H4 (cell line): ENCODE results near the gene MYH13. TPM values are rescaled to one million over a fixed set of nuclear protein-coding genes. Genes with fewer than 3 reads are reported as not detected.

Experiments used
- DNase-seq: peaks from one replicate; pipeline ENCODE4 v3.0.0-alpha.2; 2015; ENCODE audit warnings: low spot score
- total RNA-seq: library from RNA; depleted of rRNA; stranded (reverse); fragments of >200 nt; shearing (Covaris generic); gene quantifications from 2 replicates; pipeline ENCODE4 v1.2.3, GENCODE V29; 2014

The MYH13 gene
- total RNA-seq, 1 experiment from 2014 or later = not detected

- no peak for DNase-seq
Observed at GRCh38 chr17:10344816-10345215, 28.0 kb downstream of the MYH13 start.

GRCh38 chr17:10339051-10339450, 33.8 kb downstream of the MYH13 start:
- DNase-seq = no peak

- peak; percentile 20 for DNase-seq
Observed at GRCh38 chr17:10337976-10338375, 34.8 kb downstream of the MYH13 start.

GRCh38 chr17:10337136-10337535, 35.7 kb downstream of the MYH13 start:
- no peak for DNase-seq

GRCh38 chr17:10336393-10336792, 36.4 kb downstream of the MYH13 start:
- DNase-seq = no peak

- no peak for DNase-seq
Observed at GRCh38 chr17:10332515-10332914, 40.3 kb downstream of the MYH13 start.

GRCh38 chr17:10328971-10329923, 43.6 kb downstream of the MYH13 start:
- DNase-seq = no peak

GRCh38 chr17:10328206-10328605, 44.6 kb downstream of the MYH13 start:
- DNase-seq = no peak

GRCh38 chr17:10327640-10328039, 45.2 kb downstream of the MYH13 start:
- peak; percentile 60 for DNase-seq

- no peak for DNase-seq
Observed at GRCh38 chr17:10325031-10325695, 47.6 kb downstream of the MYH13 start.

- no peak for DNase-seq
Observed at GRCh38 chr17:10323812-10324610, 48.8 kb downstream of the MYH13 start.

- DNase-seq = no peak
Observed at GRCh38 chr17:10318535-10318934, 54.3 kb downstream of the MYH13 start.

GRCh38 chr17:10317543-10317834, 55.3 kb downstream of the MYH13 start:
- DNase-seq = no peak

- DNase-seq = peak; percentile 29
Observed at GRCh38 chr17:10316801-10317542, 55.8 kb downstream of the MYH13 start.

GRCh38 chr17:10314329-10314728, 58.5 kb downstream of the MYH13 start:
- DNase-seq = no peak

- no peak for DNase-seq
Observed at GRCh38 chr17:10313037-10313672, 59.7 kb downstream of the MYH13 start.

- DNase-seq = no peak
Observed at GRCh38 chr17:10311131-10311530, 61.7 kb downstream of the MYH13 start.

- no peak for DNase-seq
Observed at GRCh38 chr17:10309003-10309974, 63.5 kb downstream of the MYH13 start.

- no peak for DNase-seq
Observed at GRCh38 chr17:10306585-10306984, 66.2 kb downstream of the MYH13 start.

- no peak for DNase-seq
Observed at GRCh38 chr17:10305398-10305797, 67.4 kb downstream of the MYH13 start.
